GM12801 (cell line): ENCODE results near the gene PNPO.

Experiments
- CTCF ChIP-seq: IDR thresholded peaks from one replicate; pipeline ENCODE4 v1.5.1; 2011; ENCODE audit warnings: control low read depth; ENCODE audit not compliant: insufficient read length; ENCODE audit errors: extremely low read depth

Gene PNPO

GRCh38 chr17:47913050-47913449, 28.3 kb upstream of the PNPO start:
- no peak for TF ChIP-seq CTCF

- TF ChIP-seq CTCF: no peak
These were observed 26.9 kb upstream of the PNPO start for GRCh38 chr17:47914306-47914948.

- no peak for TF ChIP-seq CTCF
These were observed 25.5 kb upstream of the PNPO start for GRCh38 chr17:47915776-47916398.

- TF ChIP-seq CTCF: no peak
These were observed 24.7 kb upstream of the PNPO start for GRCh38 chr17:47916489-47917208.

- TF ChIP-seq CTCF: no peak
These were observed 23.8 kb upstream of the PNPO start for GRCh38 chr17:47917581-47917980.

GRCh38 chr17:47918006-47918405, 23.4 kb upstream of the PNPO start:
- no peak for TF ChIP-seq CTCF

- TF ChIP-seq CTCF: no peak
These were observed 22.4 kb upstream of the PNPO start for GRCh38 chr17:47918991-47919390.
